Stomach (tissue), 4 donors: ENCODE data around the gene UTP20.

Source experiments
- POLR2A ChIP-seq, 4 donors: fragments of 450-650 bp; IDR thresholded peaks; one replicate each; pipeline ENCODE4 v1.6.1; 2016; ENCODE audit warnings: antibody characterized with exemption in 4 of 4, control low read depth in 2 of 4, mild to moderate bottlenecking in 1 of 4, moderate library complexity in 1 of 4
- TF ChIP-seq, protein P1 (sequence below), 7 experiments: fragments of 450-650 bp in 4 of 7; fragments of 200-600 bp in 3 of 7; sonication (generic) in 3 of 7; IDR thresholded peaks; one replicate each; pipeline ENCODE4 v1.5.1; 2016 to 2019; ENCODE audit warnings: antibody characterized with exemption in 7 of 7, control low read depth in 2 of 7, mild to moderate bottlenecking in 1 of 7

DNA sequence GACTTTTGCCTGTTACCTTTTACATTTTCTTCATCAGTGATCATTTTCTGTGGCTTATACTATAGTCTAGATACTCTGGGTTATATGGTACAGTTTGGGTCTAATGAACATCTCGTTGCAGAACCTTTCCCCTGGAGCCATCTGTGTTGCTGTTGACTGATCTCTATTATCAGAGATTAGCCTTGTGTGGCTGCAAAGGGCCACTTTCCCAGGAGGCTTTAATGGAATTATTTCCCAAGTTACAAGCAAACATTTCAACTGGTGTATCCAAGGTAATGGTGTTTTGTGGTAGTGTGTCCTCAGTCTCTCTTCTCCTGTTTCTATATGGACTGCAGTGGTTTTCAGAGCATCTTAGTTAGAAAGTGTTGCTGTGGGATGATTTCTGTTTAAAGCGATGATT, 25.9 kb downstream of the UTP20 start:
- TF ChIP-seq, protein P1, sequence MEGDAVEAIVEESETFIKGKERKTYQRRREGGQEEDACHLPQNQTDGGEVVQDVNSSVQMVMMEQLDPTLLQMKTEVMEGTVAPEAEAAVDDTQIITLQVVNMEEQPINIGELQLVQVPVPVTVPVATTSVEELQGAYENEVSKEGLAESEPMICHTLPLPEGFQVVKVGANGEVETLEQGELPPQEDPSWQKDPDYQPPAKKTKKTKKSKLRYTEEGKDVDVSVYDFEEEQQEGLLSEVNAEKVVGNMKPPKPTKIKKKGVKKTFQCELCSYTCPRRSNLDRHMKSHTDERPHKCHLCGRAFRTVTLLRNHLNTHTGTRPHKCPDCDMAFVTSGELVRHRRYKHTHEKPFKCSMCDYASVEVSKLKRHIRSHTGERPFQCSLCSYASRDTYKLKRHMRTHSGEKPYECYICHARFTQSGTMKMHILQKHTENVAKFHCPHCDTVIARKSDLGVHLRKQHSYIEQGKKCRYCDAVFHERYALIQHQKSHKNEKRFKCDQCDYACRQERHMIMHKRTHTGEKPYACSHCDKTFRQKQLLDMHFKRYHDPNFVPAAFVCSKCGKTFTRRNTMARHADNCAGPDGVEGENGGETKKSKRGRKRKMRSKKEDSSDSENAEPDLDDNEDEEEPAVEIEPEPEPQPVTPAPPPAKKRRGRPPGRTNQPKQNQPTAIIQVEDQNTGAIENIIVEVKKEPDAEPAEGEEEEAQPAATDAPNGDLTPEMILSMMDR (IDR thresholded peaks at IDR 0.05): no peak
- no peak for TF ChIP-seq POLR2A (IDR thresholded peaks at IDR 0.05)
